Ectodermal cell (in vitro differentiated cells): ENCODE measurements around the gene B4GALNT3.

Source experiments
- H3K27ac ChIP-seq: 2 replicates; pipeline ENCODE4 v1.7.0; 2013; ENCODE audit warnings: mild to moderate bottlenecking, low read depth, low read length; ENCODE audit not compliant: insufficient read depth, poor library complexity, severe bottlenecking
- H3K27me3 ChIP-seq: 2 replicates; pipeline ENCODE4 v1.7.0; 2013; ENCODE audit warnings: mild to moderate bottlenecking, low read length; ENCODE audit not compliant: insufficient read depth, control insufficient read depth, poor library complexity, severe bottlenecking
- H3K36me3 ChIP-seq: one replicate; pipeline ENCODE4 v1.7.0; 2013; ENCODE audit warnings: low read length; ENCODE audit not compliant: control insufficient read depth, insufficient read depth
- H3K4me1 ChIP-seq: one replicate; pipeline ENCODE4 v1.7.0; 2013; ENCODE audit warnings: low read length; ENCODE audit not compliant: control insufficient read depth, insufficient read depth
- H3K4me3 ChIP-seq: 2 replicates; pipeline ENCODE4 v1.7.0; 2013; ENCODE audit warnings: low read depth, low read length, control low read depth; ENCODE audit not compliant: insufficient read depth
- H3K9me3 ChIP-seq: 2 replicates; pipeline ENCODE4 v1.7.0; 2013; ENCODE audit warnings: mild to moderate bottlenecking, low read length, moderate library complexity; ENCODE audit not compliant: control insufficient read depth
- WGBS, 2 experiments: methylation state at CpG; one replicate each; pipeline ENCODE4 v1.1.7; 2013; ENCODE audit warnings: missing lambda C conversion rate in 2 of 2; 5-methylcytosine and 5-hydroxymethylcytosine counted together

Gene B4GALNT3

GRCh38 chr12:563250-563781 is 103.6 kb downstream of the B4GALNT3 start:
- Histone ChIP-seq H3K4me3 (no peak overlapping the region), H3K36me3 (no peaks in the 10 kb centered on the region), H3K9me3 (no peaks in the 10 kb centered on the region), H3K27me3 (no peaks in the 10 kb centered on the region), H3K4me1 (no peaks in the 10 kb centered on the region), H3K27ac (no peak overlapping the region)
- WGBS, 2 experiments = 82 to 90% methylated on average over 7 to 8 of the region's 8 CpGs

DNA sequence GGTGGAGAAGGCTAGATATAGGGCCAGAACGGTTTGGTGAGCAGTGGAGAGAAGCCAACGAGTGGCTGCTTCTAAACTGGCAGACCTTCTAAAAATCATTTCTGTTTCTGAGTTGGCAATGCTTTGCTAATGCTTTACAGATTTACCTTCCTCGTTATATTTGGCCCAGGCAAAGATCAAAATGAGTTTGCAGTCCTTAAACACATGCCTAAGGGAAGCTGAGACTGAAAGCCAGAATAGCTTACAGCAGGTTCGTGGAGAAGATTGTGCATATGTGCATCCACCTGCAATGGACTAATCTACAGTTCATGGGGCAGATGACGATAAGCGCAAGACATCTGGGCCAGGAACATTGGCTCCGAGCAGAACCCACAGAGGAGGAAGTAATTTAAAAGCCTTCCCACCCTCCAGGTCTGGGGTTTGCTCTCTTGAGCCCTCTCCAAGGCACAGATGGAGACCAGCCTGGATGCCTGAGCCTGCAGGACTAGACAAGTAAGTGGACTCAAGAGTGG is 104.1 kb downstream of the B4GALNT3 start:
- Histone ChIP-seq H3K36me3 (no peaks in the 10 kb centered on the region), H3K27ac (no peak overlapping the region), H3K4me1 (no peaks in the 10 kb centered on the region), H3K27me3 (peaks cover 1% of the 10 kb centered on the region), H3K4me3 (no peak overlapping the region), H3K9me3 (no peaks in the 10 kb centered on the region)
- 92 to 93% methylated on average over 7 of the region's 7 CpGs for WGBS, 2 experiments

- no peak overlapping the region for H3K4me3 ChIP-seq
- no peak overlapping the region for H3K27ac ChIP-seq
- peaks cover 8% of the 10 kb centered on the region for H3K27me3 ChIP-seq
- H3K4me1 ChIP-seq = no peaks in the 10 kb centered on the region
- no peaks in the 10 kb centered on the region for H3K36me3 ChIP-seq
- no peaks in the 10 kb centered on the region for H3K9me3 ChIP-seq
- 94 to 96% methylated on average over 8 of the region's 8 CpGs for WGBS, 2 experiments
Measured at GRCh38 chr12:565161-565560, 105.4 kb downstream of the B4GALNT3 start.

DNA sequence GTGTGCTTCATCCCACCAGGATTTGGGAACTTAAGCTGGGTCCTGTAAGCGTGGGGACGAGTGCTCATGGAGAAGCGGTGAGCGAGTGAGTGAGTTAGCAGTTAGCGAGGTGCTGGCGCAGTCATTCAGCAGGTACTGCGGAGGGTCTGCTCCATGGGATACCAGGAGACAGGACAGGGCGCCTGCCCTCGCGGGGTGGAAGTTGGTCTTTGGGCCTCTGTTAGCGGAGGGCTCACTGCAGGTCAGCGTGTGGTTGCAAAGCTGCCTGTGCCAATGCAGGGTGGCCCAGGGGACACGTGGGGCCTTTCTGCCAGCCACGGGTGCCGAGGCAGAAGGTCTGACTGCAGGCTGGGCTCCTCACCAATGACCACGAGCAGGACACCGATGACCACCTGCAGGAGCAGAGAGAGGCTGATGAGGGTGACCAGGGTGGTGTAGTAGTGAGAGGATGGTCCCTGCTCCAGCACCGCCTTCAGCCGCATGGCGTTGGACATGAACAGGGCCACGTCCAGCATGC is 105.9 kb downstream of the B4GALNT3 start:
- H3K36me3 ChIP-seq = no peaks in the 10 kb centered on the region
- peaks cover under 1% of the 10 kb centered on the region for H3K4me1 ChIP-seq
- 96% methylated on average over 21 of the region's 21 CpGs for WGBS, 2 experiments
- H3K9me3 ChIP-seq = no peaks in the 10 kb centered on the region
- H3K27ac ChIP-seq = no peak overlapping the region
- H3K27me3 ChIP-seq = peaks cover 8% of the 10 kb centered on the region
- no peak overlapping the region for H3K4me3 ChIP-seq

DNA sequence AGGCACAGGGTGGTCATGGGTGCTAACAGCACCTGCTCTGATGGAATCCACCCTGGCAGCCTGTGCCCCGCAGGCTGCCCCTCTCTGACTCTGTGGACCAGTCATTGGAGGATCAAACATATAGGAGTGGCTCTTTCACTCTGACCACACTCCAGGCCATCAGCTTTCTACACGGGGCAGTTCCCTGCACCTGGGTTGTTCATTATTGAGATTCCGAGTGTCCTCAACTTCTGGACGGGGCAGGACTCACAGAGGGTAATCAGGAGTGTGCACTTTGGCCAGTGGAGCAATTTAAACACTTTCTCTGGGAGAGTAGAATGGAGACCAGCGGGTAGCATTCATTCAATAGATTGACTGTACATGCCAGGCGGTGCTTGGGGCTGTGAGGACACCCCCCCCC is 108.7 kb downstream of the B4GALNT3 start:
- no peaks in the 10 kb centered on the region for H3K36me3 ChIP-seq
- 93 to 94% methylated on average over 6 of the region's 6 CpGs for WGBS, 2 experiments

GRCh38 chr12:569091-569676 is 109.4 kb downstream of the B4GALNT3 start:
- WGBS, 2 experiments = 82 to 83% methylated on average over 6 of the region's 6 CpGs
- H3K9me3 ChIP-seq = no peaks in the 10 kb centered on the region
- H3K27me3 ChIP-seq = peaks cover 8% of the 10 kb centered on the region
- H3K36me3 ChIP-seq = no peaks in the 10 kb centered on the region
- peaks cover 14% of the 10 kb centered on the region for H3K4me1 ChIP-seq
- no peak overlapping the region for H3K4me3 ChIP-seq
- H3K27ac ChIP-seq = no peak overlapping the region

More for the DNA sequence above, 108.7 kb downstream of the B4GALNT3 start:
- Histone ChIP-seq H3K4me1 (peaks cover 14% of the 10 kb centered on the region), H3K9me3 (no peaks in the 10 kb centered on the region), H3K27me3 (peaks cover 8% of the 10 kb centered on the region), H3K27ac (no peak overlapping the region), H3K4me3 (no peak overlapping the region)

DNA sequence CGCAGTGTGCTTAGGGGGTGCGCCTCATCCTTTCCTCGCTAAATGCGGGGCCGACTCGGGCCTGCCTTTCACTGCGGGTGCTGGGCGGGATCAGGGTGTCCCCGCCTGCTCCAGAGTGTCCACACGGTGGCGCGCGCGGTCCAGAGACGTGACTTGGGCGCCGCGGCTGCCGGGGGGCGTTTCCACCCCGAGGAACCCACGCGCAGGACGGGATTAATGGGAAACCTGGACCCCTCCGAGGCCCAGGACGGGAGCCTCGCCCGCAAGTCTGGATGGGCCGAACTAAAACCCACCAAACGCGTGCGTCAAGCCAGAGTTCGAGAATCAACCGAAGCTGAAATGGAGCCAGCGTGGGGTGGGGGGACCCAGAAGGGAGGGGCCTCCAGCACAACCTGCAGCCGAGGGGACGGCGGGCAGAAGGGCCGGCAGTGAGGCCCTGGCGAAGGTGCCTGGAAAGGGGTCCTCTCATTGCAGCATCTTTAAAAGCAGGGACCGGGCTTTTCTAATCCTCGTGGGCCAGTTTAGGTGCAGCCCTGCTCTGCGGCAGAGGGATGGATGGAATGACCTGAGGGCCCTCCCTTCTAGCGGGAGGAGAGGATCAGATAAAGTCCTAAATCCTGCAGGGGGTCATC is 110.2 kb downstream of the B4GALNT3 start:
- Histone ChIP-seq H3K27me3 (peaks cover 8% of the 10 kb centered on the region), H3K4me1 (peaks cover 14% of the 10 kb centered on the region), H3K36me3 (no peaks in the 10 kb centered on the region), H3K27ac (no peak overlapping the region), H3K4me3 (peak overlapping the region; percentile 50), H3K9me3 (no peaks in the 10 kb centered on the region)
- WGBS, 2 experiments = 1 to 2% methylated on average over 44 of the region's 44 CpGs

DNA sequence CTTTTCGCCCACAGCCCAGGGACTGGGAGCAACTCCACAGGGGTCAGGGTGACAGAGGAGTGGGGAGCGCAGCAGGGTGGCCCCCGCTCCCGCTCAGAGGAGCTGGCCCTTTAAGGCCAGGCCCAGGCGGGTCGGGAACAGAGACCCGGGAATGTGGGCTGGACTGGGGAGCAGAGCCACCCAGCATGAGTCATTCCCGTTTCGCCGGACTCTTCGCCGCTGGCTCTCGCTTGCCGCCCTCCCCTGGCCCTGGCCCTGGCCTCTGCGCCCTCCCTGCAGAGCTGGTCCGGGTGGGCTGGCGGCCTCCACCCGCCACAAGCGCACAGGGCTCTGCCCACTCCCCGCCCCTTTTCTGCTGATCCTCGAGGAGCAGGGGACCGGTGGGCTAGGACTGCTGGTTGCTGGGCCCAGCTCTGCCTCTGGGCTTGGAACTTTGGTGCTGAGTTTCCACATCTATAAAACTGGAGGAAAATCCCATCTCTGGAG is 110.7 kb downstream of the B4GALNT3 start:
- Histone ChIP-seq H3K9me3 (no peaks in the 10 kb centered on the region), H3K4me3 (peak overlapping the region; percentile 50), H3K27ac (no peak overlapping the region), H3K4me1 (peaks cover 14% of the 10 kb centered on the region), H3K36me3 (no peaks in the 10 kb centered on the region), H3K27me3 (peaks cover 8% of the 10 kb centered on the region)
- 1% methylated on average over 22 of the region's 22 CpGs for WGBS, 2 experiments

DNA sequence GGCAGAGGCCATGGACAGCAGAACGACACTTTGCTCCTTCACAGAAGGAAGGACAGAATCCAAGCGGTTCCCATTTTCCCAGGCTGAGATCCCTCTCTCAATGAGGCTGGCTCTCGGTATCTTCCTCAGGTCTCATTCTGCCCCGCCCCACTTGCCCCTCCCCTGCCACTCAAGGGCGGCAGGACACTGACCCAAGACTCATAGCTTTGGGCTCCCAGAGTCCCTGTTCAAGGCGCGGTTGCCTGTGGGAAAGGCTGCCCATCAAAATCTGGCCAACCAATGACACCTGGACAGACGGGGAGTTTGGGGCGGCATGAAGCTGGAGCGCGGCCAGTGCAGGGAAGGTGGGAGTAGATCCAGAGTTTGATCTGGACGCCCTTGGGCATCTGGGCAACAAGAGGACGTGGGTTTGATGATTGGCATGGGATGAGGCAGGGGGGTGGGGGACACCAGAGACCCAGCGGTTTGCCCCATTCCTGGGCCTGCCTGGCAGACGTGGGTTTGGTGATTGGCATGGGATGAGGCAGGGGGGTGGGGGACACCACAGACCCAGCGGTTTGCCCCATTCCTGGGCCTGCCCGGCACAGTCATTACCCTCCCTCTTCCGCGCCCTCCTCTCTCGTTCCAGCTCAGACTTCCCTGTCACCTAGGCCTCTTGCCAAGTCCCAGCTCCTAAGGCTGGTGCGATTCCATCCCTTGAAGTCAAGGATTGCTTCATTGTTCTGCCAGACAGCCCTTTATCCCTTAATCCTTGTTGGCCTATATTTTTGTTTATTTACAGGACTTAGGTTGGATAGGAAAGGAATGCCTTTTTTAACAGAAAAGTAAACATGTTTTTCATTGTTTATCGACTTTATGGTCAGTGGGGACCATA is 111.4 kb downstream of the B4GALNT3 start:
- peaks cover 8% of the 10 kb centered on the region for H3K27me3 ChIP-seq
- H3K36me3 ChIP-seq = no peaks in the 10 kb centered on the region
- 63 to 64% methylated on average over 22 of the region's 22 CpGs for WGBS, 2 experiments
- peaks cover 14% of the 10 kb centered on the region for H3K4me1 ChIP-seq
- H3K4me3 ChIP-seq = peak overlapping the region; percentile 50
- H3K27ac ChIP-seq = no peak overlapping the region
- no peaks in the 10 kb centered on the region for H3K9me3 ChIP-seq
